H9 (cell line): ENCODE measurements around the gene SRGAP1. TPM values are rescaled to one million over a fixed set of nuclear protein-coding genes. Genes with fewer than 3 reads are reported as not detected.
"Not testable (repeated sequence)": the region's sequence is repeated elsewhere in the genome, so short reads cannot be mapped to it uniquely, and the experiment has no call there.

ENCODE experiments used
- DNase-seq: peaks from one replicate; pipeline ENCODE4 v3.0.0-alpha.2; 2017
- H2AFZ ChIP-seq: one replicate; pipeline ENCODE4 v1.6.1; 2013; ENCODE audit warnings: mild to moderate bottlenecking, low read length, control low read depth, moderate library complexity
- H2AK5ac ChIP-seq: 2 replicates; pipeline ENCODE4 v1.6.1; 2013; ENCODE audit warnings: low read length, control low read depth, mixed read lengths; ENCODE audit not compliant: insufficient read length
- H2BK120ac ChIP-seq: one replicate; pipeline ENCODE4 v1.6.1; 2013; ENCODE audit warnings: low read depth, mild to moderate bottlenecking, low read length, control low read depth, inconsistent platforms; ENCODE audit not compliant: poor library complexity, severe bottlenecking
- H2BK12ac ChIP-seq: 2 replicates; pipeline ENCODE4 v1.6.1; 2013; ENCODE audit warnings: low read length, control low read depth, mixed read lengths, low read depth; ENCODE audit not compliant: insufficient read length
- H2BK15ac ChIP-seq: 2 replicates; pipeline ENCODE4 v1.6.1; 2013; ENCODE audit warnings: low read depth, low read length, control low read depth
- H2BK20ac ChIP-seq: one replicate; pipeline ENCODE4 v1.6.1; 2013; ENCODE audit warnings: low read depth, mild to moderate bottlenecking, low read length, control low read depth, inconsistent platforms; ENCODE audit not compliant: poor library complexity, severe bottlenecking
- H2BK5ac ChIP-seq: 2 replicates; pipeline ENCODE4 v1.6.1; 2013; ENCODE audit warnings: low read length, control low read depth, mixed read lengths; ENCODE audit not compliant: insufficient read length
- H3K14ac ChIP-seq: 2 replicates; pipeline ENCODE4 v1.6.1; 2013; ENCODE audit warnings: low read length, control low read depth; ENCODE audit not compliant: insufficient read depth
- H3K18ac ChIP-seq: 2 replicates; pipeline ENCODE4 v1.6.1; 2013; ENCODE audit warnings: low read depth, mild to moderate bottlenecking, mixed read lengths, low read length, control low read depth; ENCODE audit not compliant: insufficient read length
- H3K23ac ChIP-seq: 2 replicates; pipeline ENCODE4 v1.6.1; 2013; ENCODE audit warnings: low read length, control low read depth, mixed read lengths, low read depth; ENCODE audit not compliant: insufficient read length
- H3K23me2 ChIP-seq: 2 replicates; pipeline ENCODE4 v1.6.1; 2013; ENCODE audit warnings: low read depth, mild to moderate bottlenecking, mixed read lengths, low read length, control low read depth; ENCODE audit not compliant: insufficient read length, poor library complexity, severe bottlenecking
- H3K27ac ChIP-seq: 2 replicates; pipeline ENCODE4 v1.5.1; 2013; ENCODE audit warnings: low read length, control low read depth, mixed read lengths, low read depth; ENCODE audit not compliant: insufficient read length
- H3K27me3 ChIP-seq: 2 replicates; pipeline ENCODE4 v1.6.1; 2013; ENCODE audit warnings: low read length, control low read depth, inconsistent platforms; ENCODE audit not compliant: insufficient read depth
- H3K4ac ChIP-seq: 2 replicates; pipeline ENCODE4 v1.6.1; 2013; ENCODE audit warnings: low read depth, mild to moderate bottlenecking, control low read depth, inconsistent platforms, low read length, moderate library complexity
- H3K4me1 ChIP-seq: 2 replicates; pipeline ENCODE4 v1.6.1; 2013; ENCODE audit warnings: low read length, control low read depth, inconsistent platforms; ENCODE audit not compliant: insufficient read depth
- H3K4me2 ChIP-seq: 2 replicates; pipeline ENCODE4 v1.6.1; 2013; ENCODE audit warnings: low read length, control low read depth, mixed read lengths; ENCODE audit not compliant: insufficient read length, insufficient read depth
- H3K56ac ChIP-seq: 2 replicates; pipeline ENCODE4 v1.6.1; 2013; ENCODE audit warnings: low read depth, mild to moderate bottlenecking, mixed read lengths, low read length, control low read depth; ENCODE audit not compliant: insufficient read length
- H3K79me1 ChIP-seq: 2 replicates; pipeline ENCODE4 v1.6.1; 2013; ENCODE audit warnings: low read depth, mild to moderate bottlenecking, moderate library complexity, low read length, control low read depth, inconsistent platforms; ENCODE audit not compliant: insufficient read depth, poor library complexity, severe bottlenecking
- H3K79me2 ChIP-seq: 2 replicates; pipeline ENCODE4 v1.6.1; 2013; ENCODE audit warnings: low read length, control low read depth, inconsistent platforms; ENCODE audit not compliant: insufficient read depth
- H3K9ac ChIP-seq: 2 replicates; pipeline ENCODE4 v1.6.1; 2013; ENCODE audit warnings: low read length, control low read depth, mixed read lengths; ENCODE audit not compliant: insufficient read length; ENCODE audit errors: extremely low read depth
- H3K9me3 ChIP-seq: one replicate; pipeline ENCODE4 v1.6.1; 2013; ENCODE audit warnings: low read depth, low read length, inconsistent platforms; ENCODE audit not compliant: control insufficient read depth
- H3T11ph ChIP-seq: one replicate; pipeline ENCODE4 v1.6.1; 2013; ENCODE audit warnings: mild to moderate bottlenecking, low read length, control low read depth, inconsistent platforms
- H4K20me1 ChIP-seq: one replicate; pipeline ENCODE4 v1.6.1; 2013; ENCODE audit not compliant: control insufficient read depth, insufficient read length, insufficient read depth
- H4K5ac ChIP-seq: 2 replicates; pipeline ENCODE4 v1.6.1; 2013; ENCODE audit warnings: low read depth, mild to moderate bottlenecking, mixed read lengths, low read length, control low read depth; ENCODE audit not compliant: insufficient read length
- H4K8ac ChIP-seq: replicated peaks from 2 replicates; pipeline ENCODE4 v1.6.1; 2013; ENCODE audit warnings: low read length, control low read depth, mixed read lengths, low read depth; ENCODE audit not compliant: insufficient read length
- H4K91ac ChIP-seq: 2 replicates; pipeline ENCODE4 v1.6.1; 2013; ENCODE audit warnings: low read depth, mild to moderate bottlenecking, moderate library complexity, mixed read lengths, low read length, control low read depth; ENCODE audit not compliant: insufficient read length
- H3K27ac Mint-ChIP-seq, 3 experiments: 2 replicates in 2 of 3; 3 replicates in 1 of 3; pipeline ENCODE4 v1.8.0; 2020 to 2021; ENCODE audit warnings: mixed read lengths in 3 of 3, mild to moderate bottlenecking in 1 of 3, moderate library complexity in 1 of 3
- H3K27me3 Mint-ChIP-seq: 2 replicates; pipeline ENCODE4 v1.8.0; 2021; ENCODE audit warnings: low read depth, mild to moderate bottlenecking, moderate library complexity, mixed read lengths
- H3K36me3 Mint-ChIP-seq, 3 experiments: 2 replicates in 2 of 3; 3 replicates in 1 of 3; pipeline ENCODE4 v1.8.0; 2020 to 2021; ENCODE audit warnings: low read depth in 3 of 3, mixed read lengths in 3 of 3; ENCODE audit not compliant: insufficient read depth in 1 of 3
- H3K4me1 Mint-ChIP-seq, 2 experiments: 2 replicates each; pipeline ENCODE4 v1.8.0; 2020; ENCODE audit warnings: mixed read lengths in 2 of 2
- H3K4me3 Mint-ChIP-seq, 2 experiments: 2 replicates in 1 of 2; 3 replicates in 1 of 2; pipeline ENCODE4 v1.8.0; 2020 to 2021; ENCODE audit warnings: mild to moderate bottlenecking in 2 of 2, mixed read lengths in 2 of 2, moderate library complexity in 1 of 2
- H3K9me3 Mint-ChIP-seq, 2 experiments: 2 replicates in 1 of 2; 3 replicates in 1 of 2; pipeline ENCODE4 v1.8.0; 2020; ENCODE audit warnings: mild to moderate bottlenecking in 2 of 2, mixed read lengths in 2 of 2, moderate library complexity in 1 of 2
- WGBS: extraction: QIAGEN DNeasy Blood & Tissue Kit; methylation state at CpG from one replicate; pipeline ENCODE4 v1.1.7; 2013; ENCODE audit warnings: missing lambda C conversion rate, low lambda C conversion rate, mixed read lengths; ENCODE audit not compliant: insufficient read length; ENCODE audit errors: extremely low coverage; 5-methylcytosine and 5-hydroxymethylcytosine counted together
- total RNA-seq: library from RNA; stranded (reverse); gene quantifications from 2 replicates; pipeline ENCODE4 v1.2.1, GENCODE V29; 2021
- TF ChIP-seq, protein P1 (sequence below): fragments of 200-600 bp; sonication (generic); conservative IDR thresholded peaks from 3 replicates; pipeline ENCODE4 v1.8.0; 2021; ENCODE audit warnings: antibody characterized with exemption, mild to moderate bottlenecking

The SRGAP1 gene
- total RNA-seq, 1 experiment from 2014 or later = 4.8 TPM

DNA sequence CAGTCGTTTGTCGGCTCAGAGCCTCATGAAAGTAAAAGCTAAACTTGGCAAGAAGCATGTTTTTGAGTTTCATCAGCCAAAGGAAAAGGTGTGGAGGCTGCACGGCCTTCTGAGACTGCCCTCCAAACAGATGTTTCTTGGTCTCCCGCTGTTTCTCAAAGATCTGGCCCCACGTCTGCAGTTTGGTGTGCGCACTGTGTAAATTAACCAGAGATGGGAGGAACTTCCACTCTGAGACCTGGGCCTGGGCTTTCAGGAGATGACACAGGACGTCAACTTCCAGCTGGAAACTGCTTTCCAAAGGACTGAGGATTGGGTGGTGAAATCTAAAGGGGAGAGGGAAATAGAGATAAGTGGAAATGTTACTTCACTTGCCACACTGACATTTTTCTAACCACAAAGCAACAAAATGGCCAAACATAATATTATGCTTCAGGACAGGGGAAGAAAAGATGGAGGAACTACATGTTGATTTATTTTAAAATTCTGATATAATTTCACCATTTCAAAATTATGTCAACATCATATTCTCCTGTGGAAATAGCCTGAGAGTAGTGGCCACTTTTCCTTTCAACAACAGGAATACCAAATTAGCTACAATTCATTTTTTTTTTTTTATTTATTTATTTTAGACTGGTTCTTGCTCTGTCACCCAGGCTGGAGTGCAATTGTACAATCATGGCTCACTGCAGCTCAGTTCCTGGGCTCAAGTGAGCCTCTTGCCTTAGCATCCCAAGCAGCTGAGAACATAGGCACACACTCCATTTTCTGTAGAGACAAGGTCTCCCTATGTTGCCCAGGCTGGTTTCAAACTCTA lies 350.0 kb downstream of the SRGAP1 start:
- H4K20me1 ChIP-seq = no peaks in the 10 kb centered on the region
- no peaks in the 10 kb centered on the region; the same call in 1 of the 2 replicates for H3K4me1 ChIP-seq
- H3K56ac ChIP-seq = no peak overlapping the region
- H2AK5ac ChIP-seq = no peak overlapping the region
- no peaks in the 10 kb centered on the region for H3K27me3 ChIP-seq
- no peak overlapping the region for H4K8ac ChIP-seq
- H3K36me3 Mint-ChIP-seq = peaks cover 8 to 28% (median 21%) of the 10 kb centered on the region in 3 experiments; a peak in 6 of 7 replicates
- no peak overlapping the region for H3K18ac ChIP-seq
- H3K4me1 Mint-ChIP-seq = peaks cover 0 to 3% of the 10 kb centered on the region in 2 experiments; a peak in 1 of 4 replicates
- no peak overlapping the region for H3K4ac ChIP-seq
- H3K23me2 ChIP-seq = no peaks in the 10 kb centered on the region
- H3K79me2 ChIP-seq = no peaks in the 10 kb centered on the region
- H3K9me3 Mint-ChIP-seq = no peaks in the 10 kb centered on the region
- no peak overlapping the region for H4K91ac ChIP-seq
- no peaks in the 10 kb centered on the region for H3K79me1 ChIP-seq
- H3K4me3 Mint-ChIP-seq = no peak overlapping the region
- no peak overlapping the region for H3K4me2 ChIP-seq
- no peak overlapping the region for H2BK120ac ChIP-seq
- no peaks in the 10 kb centered on the region for H3K27me3 Mint-ChIP-seq
- no peak for DNase-seq
- WGBS = no CpG with 5 or more reads among the region's 7 CpGs
- TF ChIP-seq, protein P1, sequence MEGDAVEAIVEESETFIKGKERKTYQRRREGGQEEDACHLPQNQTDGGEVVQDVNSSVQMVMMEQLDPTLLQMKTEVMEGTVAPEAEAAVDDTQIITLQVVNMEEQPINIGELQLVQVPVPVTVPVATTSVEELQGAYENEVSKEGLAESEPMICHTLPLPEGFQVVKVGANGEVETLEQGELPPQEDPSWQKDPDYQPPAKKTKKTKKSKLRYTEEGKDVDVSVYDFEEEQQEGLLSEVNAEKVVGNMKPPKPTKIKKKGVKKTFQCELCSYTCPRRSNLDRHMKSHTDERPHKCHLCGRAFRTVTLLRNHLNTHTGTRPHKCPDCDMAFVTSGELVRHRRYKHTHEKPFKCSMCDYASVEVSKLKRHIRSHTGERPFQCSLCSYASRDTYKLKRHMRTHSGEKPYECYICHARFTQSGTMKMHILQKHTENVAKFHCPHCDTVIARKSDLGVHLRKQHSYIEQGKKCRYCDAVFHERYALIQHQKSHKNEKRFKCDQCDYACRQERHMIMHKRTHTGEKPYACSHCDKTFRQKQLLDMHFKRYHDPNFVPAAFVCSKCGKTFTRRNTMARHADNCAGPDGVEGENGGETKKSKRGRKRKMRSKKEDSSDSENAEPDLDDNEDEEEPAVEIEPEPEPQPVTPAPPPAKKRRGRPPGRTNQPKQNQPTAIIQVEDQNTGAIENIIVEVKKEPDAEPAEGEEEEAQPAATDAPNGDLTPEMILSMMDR = no peak
- H3K23ac ChIP-seq = no peak overlapping the region
- no peaks in the 10 kb centered on the region for H3K9me3 ChIP-seq
- H2BK20ac ChIP-seq = no peak overlapping the region
- H2BK12ac ChIP-seq = peak overlapping the region; percentile 73
- no peak overlapping the region for H2BK5ac ChIP-seq
- H3T11ph ChIP-seq = no peak overlapping the region
- H3K9ac ChIP-seq = no peak overlapping the region
- H2AFZ ChIP-seq = no peak overlapping the region
- H2BK15ac ChIP-seq = no peak overlapping the region
- H3K14ac ChIP-seq = no peak overlapping the region
- no peak overlapping the region for H3K27ac ChIP-seq
- no peak overlapping the region for H3K27ac Mint-ChIP-seq
- no peak overlapping the region for H4K5ac ChIP-seq

DNA sequence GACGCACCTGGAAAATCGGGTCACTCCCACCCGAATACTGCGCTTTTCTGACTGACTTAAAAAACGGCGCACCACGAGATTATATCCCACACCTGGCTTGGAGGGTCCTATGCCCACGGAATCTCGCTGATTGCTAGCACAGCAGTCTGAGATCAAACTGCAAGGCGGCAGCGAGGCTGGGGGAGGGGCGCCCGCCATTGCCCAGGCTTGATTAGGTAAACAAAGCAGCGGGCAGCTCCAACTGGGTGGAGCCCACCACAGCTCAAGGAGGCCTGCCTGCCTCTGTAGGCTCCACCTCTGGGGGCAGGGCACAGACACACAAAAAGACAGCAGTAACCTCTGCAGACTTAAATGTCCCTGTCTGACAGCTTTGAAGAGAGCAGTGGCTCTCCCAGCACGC lies 351.3 kb downstream of the SRGAP1 start:
- not testable (repeated sequence) for H2BK12ac ChIP-seq, H4K8ac ChIP-seq, H3K4me1 ChIP-seq, H2BK120ac ChIP-seq, H3K18ac ChIP-seq, H3K4me2 ChIP-seq, H2BK5ac ChIP-seq, H3K9ac ChIP-seq, H2BK15ac ChIP-seq, H3K79me2 ChIP-seq, H3K23me2 ChIP-seq, H4K91ac ChIP-seq, H3K4ac ChIP-seq, H2BK20ac ChIP-seq, H3K9me3 ChIP-seq, H3K27ac ChIP-seq, H3K56ac ChIP-seq, H3K79me1 ChIP-seq, H2AK5ac ChIP-seq, H3K4me1 Mint-ChIP-seq, H3K27me3 Mint-ChIP-seq, H3K23ac ChIP-seq, H3T11ph ChIP-seq, H3K9me3 Mint-ChIP-seq, H3K14ac ChIP-seq, DNase-seq, H4K20me1 ChIP-seq, H2AFZ ChIP-seq, H4K5ac ChIP-seq, H3K27me3 ChIP-seq
- Mint-ChIP-seq H3K27ac (peak overlapping the region in 2 of 3 experiments; percentile 62 to 83; a peak in 2 of 7 replicates), H3K4me3 (peak overlapping the region; percentile 64 to 75), H3K36me3 (peaks cover 8 to 28% (median 21%) of the 10 kb centered on the region in 3 experiments; a peak in 6 of 7 replicates)
- no CpG with 5 or more reads among the region's 15 CpGs for WGBS
